GM19324 (cell line): ENCODE measurements around the gene SUGCT.

Experiments
- ATAC-seq: cut with Tn5 transposase; IDR thresholded peaks from one replicate; pipeline ENCODE4 v1.9.1; 2021; ENCODE audit warnings: mild to moderate bottlenecking, moderate library complexity; ENCODE audit not compliant: unreplicated experiment, low FRiP score

Gene SUGCT

DNA sequence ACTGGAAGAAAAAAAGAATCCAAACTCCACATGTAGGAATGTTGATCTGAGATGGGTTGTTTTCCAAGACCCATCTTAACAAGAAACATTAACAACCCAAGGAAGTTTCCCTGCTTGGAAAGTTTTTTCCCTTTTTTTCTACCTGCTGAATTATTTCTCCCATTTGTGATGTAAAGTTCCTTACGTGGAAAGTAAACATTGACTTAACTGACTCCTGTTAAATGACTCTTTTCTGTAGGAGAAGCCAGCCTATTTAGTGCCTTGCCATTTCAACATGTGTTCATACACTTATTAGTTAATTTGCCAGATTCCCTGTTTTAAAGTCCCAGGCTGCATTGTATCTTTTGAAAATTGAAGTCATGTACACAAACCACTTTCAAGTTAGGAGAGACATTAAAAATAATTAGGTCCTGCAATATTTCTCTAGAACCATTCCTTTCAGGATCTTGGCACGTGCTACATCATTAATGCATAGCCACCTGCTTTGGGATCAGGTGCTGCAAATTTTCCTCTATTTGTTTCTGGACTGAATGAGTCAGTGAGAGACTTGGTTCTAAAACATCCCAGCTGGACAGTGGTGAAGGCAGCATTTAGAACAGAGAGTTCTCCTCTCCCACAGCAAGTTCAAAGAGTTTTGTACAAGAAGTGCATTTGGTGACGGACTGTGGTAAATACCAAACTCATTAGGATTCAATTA lies 698.5 kb downstream of the SUGCT start:
- no peak for ATAC-seq

GRCh38 chr7:40833888-40834234 lies 699.1 kb downstream of the SUGCT start:
- ATAC-seq = no peak

DNA sequence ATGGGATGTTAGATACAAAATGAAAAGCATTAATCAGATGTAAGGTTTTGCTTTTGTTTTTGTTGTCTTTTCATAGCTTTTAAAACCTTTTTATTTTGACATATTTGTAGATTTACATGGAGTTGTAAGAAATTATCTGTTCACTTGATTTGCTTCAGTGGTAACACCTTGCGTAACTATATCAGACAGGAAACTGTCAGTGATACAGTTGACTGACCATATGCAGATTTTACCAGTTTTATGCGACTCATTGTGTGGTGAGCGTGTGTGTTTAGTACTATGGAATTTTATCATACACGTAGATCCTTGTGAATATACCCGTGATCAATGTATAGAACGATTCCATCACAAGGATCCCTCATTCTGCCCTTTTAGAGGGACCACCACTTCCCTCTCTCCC lies 701.4 kb downstream of the SUGCT start:
- no peak for ATAC-seq

- no peak for ATAC-seq
These were observed 705.1 kb downstream of the SUGCT start for GRCh38 chr7:40839881-40840280.

DNA sequence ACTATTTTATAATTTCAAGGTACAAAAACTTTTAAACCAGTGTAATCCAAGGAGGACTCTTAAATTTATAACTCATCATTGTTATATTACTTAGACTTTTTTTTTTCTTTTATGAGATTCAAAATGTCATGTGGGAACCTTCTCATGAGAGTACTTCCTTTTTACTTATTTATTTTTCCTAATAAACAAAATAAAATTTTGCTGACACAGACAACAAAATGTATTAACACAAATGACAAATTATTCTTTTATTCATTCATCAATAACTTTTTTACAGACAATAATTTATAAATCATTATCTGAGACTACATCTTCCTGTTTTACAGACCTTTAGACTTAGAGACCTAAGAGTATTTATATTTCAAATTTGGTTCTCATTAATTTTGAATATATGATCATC lies 706.2 kb downstream of the SUGCT start:
- ATAC-seq = no peak

DNA sequence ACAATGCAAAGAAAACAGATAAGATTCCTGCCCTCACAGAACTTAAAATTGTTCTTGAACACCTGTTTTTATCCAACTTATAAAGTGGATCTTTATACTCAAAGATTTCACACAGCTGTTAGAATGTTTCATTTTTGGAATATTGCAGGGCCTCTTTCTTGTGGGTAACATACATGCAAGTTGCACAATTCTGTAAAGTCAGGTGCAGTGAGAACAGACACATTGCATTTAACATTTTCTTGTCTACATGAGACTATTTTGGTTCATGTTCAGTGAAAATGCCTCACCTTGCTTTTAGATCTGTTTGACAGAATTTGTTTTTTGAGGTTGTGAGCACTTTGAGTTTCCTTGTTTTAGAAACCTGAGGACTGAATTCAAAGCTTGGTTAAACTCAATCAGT lies 707.8 kb downstream of the SUGCT start:
- no peak for ATAC-seq

GRCh38 chr7:40843338-40843985 lies 708.7 kb downstream of the SUGCT start:
- ATAC-seq = no peak

DNA sequence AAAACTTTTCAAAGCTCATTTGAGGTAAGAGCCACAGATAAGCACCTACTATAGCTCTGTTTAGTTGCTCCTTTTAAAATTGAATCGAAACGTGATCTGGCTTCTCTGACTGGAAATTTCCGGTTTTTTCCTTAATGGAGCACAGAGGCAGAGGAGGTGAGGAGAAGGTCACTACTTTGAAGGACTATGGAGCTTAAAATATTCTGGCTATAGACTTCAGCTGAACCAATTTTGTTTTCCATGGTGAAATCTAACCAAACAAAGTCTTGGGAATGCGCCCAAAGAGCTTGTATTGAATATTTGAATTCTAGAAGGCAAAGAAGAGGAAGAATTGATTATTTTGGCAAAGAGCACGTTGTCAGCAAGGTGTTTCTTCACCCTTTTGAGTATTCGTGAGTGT lies 711.1 kb downstream of the SUGCT start:
- ATAC-seq = no peak

- no peak for ATAC-seq
These were observed 713.1 kb downstream of the SUGCT start for GRCh38 chr7:40847921-40848320.

DNA sequence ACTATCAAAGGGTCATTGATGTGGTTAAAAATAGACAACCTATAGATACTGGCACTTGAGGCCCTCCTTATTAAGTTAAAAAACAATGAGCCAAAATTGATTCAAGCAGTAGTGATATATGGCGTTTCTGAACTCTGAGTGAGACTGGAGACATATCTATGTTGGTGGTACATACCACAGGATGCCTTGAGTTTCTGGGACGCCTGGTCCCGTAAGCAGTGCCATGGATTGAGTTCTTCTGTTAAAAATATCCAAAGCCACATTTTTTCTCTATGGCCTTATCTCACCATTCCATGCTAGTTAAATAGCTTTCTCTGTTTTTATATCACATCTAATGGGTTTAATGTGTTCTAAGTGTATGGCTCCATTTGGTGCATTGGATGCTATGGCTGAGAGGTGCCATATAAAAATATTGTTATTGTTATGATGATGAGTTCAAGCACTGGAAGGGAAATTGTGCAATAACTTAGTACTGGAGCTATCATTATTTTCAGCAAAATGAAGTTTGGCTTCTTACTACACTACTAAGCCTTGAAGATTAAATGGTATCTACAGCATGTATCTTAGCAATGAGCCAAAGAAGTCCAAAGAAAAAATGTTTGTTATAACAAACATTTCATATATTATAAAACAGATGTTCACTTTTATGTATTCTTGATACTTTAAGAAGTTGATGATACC lies 713.9 kb downstream of the SUGCT start:
- ATAC-seq = no peak

GRCh38 chr7:40850017-40850416 lies 715.2 kb downstream of the SUGCT start:
- ATAC-seq = no peak

DNA sequence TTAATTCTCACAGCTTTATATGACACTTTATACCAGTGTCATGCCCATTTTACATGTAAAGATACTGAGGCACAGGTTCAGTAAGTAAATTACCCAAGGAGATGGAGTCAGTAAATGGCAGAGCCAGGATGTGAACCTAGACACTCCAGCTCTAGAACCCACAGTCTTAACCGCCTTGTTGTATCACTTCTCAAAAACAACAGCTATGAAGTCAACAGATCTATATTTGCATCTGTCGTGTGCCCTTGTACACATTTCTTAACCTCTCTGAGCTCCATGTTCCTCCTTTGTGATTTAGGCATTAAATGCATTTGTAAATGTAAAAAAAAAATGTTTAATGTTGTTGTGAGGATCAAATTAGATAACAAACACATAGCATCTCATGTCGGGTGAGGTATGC lies 716.2 kb downstream of the SUGCT start:
- ATAC-seq = no peak

GRCh38 chr7:40859076-40859475 lies 724.3 kb downstream of the SUGCT start:
- no peak for ATAC-seq

DNA sequence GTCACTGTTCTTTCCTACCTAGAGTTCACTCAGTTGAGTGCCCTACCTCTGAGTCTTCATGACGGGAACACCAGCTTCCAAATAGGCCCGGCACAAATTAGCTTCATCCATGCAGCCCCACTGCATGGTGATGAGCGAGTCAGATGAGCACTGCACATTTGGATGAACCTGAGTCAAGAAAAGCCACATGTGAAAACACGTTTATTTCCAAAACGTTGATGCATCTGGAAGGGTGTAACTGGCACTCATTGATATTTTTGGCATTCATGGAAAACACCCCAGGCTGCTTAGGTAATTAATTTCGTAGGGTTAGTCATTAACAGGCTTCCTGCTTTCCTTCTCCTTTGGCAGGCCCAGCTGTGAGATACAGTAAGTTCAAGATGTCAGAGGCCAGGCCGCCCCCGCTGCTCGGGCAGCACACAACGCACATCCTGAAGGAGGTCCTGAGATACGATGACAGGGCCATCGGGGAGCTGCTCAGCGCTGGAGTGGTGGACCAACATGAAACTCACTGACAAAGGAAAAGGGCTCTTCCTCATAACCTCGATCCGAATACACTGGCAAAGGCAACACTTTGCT lies 725.2 kb downstream of the SUGCT start:
- no peak for ATAC-seq

GRCh38 chr7:40865441-40866233 lies 730.8 kb downstream of the SUGCT start:
- ATAC-seq = no peak

DNA sequence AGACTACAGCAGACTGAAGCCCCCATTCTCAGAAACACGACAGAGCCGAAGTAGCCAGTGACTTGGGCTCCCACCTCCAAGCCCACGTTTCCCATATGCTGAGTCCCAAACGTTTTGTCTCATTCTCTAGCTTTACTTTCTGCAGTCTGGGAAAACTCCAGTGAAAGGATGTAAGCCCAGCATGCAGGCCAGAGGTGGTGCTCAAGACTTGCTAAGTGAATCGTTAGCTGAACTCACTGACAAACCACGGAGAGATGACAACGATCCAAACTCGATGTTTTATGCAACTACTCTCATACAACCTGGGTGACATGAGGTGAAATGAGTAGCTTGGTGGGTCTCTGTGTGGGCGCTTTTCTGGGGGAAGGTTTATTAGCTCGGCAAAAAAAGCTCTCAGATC lies 731.8 kb downstream of the SUGCT start:
- no peak for ATAC-seq

- no peak for ATAC-seq
These were observed 735.3 kb downstream of the SUGCT start for GRCh38 chr7:40870108-40870507.

- no peak for ATAC-seq
These were observed 738.4 kb downstream of the SUGCT start for GRCh38 chr7:40873248-40873647.

- ATAC-seq = no peak
These were observed 740.0 kb downstream of the SUGCT start for GRCh38 chr7:40874756-40875155.

DNA sequence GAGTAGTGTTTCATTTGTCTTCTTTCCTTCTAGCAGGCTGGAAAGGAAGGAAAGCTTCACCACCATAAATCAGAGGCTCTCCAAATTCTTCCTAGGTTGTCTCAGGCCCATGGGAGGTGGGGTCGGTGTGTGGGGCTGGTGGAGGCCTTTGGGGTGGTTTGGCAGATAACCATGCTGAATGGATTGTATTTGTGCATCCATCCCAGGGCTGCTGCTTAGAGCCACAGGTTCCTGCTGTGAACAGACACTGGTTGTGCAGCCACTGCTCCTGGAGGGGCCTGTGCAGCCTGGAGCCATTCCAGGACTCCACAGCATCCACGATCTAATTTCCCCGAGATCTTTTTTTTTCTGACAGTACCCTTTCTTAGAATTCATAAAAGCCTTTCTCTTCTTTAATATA lies 741.8 kb downstream of the SUGCT start:
- ATAC-seq = no peak
